ENCODE data around the gene CAPRIN2. TPM values are rescaled to one million over a fixed set of nuclear protein-coding genes. Genes with fewer than 3 reads are reported as not detected.
A peak's percentile ranks its signal among the peaks of the same experiment; 100 is the strongest.

The CAPRIN2 gene, protein sequence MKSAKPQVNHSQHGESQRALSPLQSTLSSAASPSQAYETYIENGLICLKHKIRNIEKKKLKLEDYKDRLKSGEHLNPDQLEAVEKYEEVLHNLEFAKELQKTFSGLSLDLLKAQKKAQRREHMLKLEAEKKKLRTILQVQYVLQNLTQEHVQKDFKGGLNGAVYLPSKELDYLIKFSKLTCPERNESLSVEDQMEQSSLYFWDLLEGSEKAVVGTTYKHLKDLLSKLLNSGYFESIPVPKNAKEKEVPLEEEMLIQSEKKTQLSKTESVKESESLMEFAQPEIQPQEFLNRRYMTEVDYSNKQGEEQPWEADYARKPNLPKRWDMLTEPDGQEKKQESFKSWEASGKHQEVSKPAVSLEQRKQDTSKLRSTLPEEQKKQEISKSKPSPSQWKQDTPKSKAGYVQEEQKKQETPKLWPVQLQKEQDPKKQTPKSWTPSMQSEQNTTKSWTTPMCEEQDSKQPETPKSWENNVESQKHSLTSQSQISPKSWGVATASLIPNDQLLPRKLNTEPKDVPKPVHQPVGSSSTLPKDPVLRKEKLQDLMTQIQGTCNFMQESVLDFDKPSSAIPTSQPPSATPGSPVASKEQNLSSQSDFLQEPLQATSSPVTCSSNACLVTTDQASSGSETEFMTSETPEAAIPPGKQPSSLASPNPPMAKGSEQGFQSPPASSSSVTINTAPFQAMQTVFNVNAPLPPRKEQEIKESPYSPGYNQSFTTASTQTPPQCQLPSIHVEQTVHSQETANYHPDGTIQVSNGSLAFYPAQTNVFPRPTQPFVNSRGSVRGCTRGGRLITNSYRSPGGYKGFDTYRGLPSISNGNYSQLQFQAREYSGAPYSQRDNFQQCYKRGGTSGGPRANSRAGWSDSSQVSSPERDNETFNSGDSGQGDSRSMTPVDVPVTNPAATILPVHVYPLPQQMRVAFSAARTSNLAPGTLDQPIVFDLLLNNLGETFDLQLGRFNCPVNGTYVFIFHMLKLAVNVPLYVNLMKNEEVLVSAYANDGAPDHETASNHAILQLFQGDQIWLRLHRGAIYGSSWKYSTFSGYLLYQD
- total RNA-seq: 18.3 TPM

DNA sequence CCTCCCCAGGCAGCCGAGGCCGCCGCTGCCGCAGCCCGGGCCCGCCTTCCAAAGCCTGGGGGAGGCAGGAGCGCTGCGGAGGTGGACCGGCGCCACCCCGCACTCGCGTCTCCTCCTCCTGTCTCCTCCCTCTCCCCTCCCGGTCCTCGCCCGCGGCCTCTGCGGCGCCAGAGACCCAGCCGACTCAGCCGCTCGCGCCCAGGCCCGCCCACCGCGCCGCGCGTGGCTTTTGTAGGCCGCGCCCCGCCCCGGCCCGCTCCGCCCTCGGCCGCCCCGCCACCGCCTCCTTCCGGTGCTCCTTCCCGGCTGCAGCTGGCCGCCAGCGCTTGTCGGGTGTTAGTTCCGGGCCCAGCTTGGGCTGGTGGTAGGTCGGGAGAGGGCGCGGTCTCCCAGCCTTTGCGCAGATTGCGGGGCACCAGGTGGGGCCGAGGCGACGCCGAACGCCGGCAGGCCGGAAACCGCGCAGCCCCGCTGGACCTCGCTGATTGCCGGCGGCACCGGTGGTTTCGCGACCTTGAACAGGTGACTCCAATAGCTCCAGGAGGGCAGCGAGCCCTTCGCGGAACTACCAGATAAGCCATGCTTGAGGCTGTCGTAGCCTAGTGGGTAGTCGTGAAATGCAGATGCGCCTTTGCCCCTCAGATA lies at the start of gene CAPRIN2:
Gene CAPRIN2 (minus strand): TSS at position 202 of the 645 bp plus-strand sequence. CDS start 1,431 bp downstream, outside the sequence.
- peaks cover 17% of the 10 kb centered on the region for H3K4me1 ChIP-seq (ENCODE audit: insufficient read depth, low read length)
- H3K4me3 ChIP-seq (ENCODE audit: low read length): peak within 1 kb of the TSS; percentile 58
- H3K27me3 ChIP-seq (ENCODE audit: insufficient read depth, low read length): no peaks in the 10 kb centered on the region
- H3K9me3 ChIP-seq (ENCODE audit: low read depth, low read length): no peaks in the 10 kb centered on the region

DNA sequence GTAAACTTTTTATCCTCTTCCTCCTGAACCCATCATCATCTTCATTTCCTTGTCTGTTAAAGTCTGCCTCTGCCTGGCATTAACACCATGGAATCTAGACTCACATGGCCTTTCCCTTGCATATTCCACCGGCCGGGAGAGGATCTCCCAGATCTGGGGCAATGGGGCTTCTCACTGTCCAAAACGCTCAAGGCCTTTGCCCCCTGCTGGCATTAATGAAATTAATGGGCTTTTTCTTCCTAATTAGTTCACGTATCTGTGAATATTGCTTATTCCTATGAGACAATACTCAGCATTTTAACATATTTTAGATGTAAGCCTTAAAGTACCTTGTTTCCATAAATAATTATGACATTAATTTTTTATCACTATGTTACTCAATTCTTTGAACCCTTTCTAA lies 42.9 kb upstream of the CAPRIN2 start:
- H3K27me3 ChIP-seq (ENCODE audit: insufficient read depth, low read length): peaks cover 35% of the 10 kb centered on the region
- H3K9me3 ChIP-seq (ENCODE audit: low read depth, low read length): no peaks in the 10 kb centered on the region

DNA sequence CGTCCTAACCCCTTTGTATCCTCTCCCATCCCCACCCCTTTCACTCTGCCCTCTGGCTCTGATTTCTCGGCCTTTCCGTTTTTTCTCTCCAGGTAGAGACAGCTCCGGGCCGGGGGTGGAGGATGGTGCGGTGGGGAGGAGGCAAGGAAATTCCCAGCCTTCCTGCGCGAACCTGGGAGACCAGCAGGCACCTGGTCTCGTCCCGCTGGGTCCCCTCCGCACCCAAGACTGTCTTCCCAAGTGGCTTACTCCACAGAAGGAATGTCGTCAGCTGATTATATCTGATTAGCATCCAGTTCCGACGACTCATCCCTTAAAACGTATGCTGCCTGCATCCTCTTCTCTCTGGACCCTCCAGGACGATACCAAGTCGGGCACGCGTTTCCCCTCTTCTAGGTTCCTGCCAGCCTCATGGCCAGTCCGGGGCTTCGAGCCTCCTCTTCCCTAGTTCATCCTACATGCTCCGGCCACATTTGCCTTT lies 42.2 kb upstream of the CAPRIN2 start:
- peaks cover 20% of the 10 kb centered on the region for H3K4me1 ChIP-seq (ENCODE audit: insufficient read depth, low read length)
- H3K9me3 ChIP-seq (ENCODE audit: low read depth, low read length): no peaks in the 10 kb centered on the region
- peaks cover 35% of the 10 kb centered on the region for H3K27me3 ChIP-seq (ENCODE audit: insufficient read depth, low read length)
- no peak overlapping the region for H3K4me3 ChIP-seq (ENCODE audit: low read length)

More for the DNA sequence above, 42.9 kb upstream of the CAPRIN2 start:
- Histone ChIP-seq H3K4me3 (ENCODE audit: low read length) (no peak overlapping the region), H3K4me1 (ENCODE audit: insufficient read depth, low read length) (peaks cover 20% of the 10 kb centered on the region)

DNA sequence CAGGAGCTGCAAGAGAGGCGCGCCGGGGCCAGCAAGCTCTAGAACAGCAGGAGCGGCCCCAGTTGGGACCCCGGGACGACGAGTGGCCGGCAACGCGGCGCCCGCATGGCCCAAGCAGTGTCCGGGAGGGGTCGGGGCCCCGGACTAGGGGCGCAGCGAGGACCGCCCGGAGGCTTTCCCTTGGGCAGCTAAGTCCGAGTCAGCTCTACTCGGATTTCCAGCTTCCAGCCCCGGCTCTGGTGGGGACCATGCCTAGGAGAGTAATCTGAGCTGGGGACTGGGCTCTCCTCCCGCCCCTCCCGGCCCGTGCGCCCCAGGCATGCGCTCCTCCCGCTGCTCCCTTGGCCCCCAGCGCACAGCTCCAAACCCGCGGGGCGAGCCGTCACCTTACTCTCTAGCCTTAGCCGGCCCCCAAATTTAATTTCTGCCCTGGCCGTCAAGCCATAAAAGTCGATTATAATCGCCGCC lies 41.6 kb upstream of the CAPRIN2 start:
- H3K4me1 ChIP-seq (ENCODE audit: insufficient read depth, low read length): peaks cover 20% of the 10 kb centered on the region
- peak overlapping the region; percentile 18 for H3K4me3 ChIP-seq (ENCODE audit: low read length)

DNA sequence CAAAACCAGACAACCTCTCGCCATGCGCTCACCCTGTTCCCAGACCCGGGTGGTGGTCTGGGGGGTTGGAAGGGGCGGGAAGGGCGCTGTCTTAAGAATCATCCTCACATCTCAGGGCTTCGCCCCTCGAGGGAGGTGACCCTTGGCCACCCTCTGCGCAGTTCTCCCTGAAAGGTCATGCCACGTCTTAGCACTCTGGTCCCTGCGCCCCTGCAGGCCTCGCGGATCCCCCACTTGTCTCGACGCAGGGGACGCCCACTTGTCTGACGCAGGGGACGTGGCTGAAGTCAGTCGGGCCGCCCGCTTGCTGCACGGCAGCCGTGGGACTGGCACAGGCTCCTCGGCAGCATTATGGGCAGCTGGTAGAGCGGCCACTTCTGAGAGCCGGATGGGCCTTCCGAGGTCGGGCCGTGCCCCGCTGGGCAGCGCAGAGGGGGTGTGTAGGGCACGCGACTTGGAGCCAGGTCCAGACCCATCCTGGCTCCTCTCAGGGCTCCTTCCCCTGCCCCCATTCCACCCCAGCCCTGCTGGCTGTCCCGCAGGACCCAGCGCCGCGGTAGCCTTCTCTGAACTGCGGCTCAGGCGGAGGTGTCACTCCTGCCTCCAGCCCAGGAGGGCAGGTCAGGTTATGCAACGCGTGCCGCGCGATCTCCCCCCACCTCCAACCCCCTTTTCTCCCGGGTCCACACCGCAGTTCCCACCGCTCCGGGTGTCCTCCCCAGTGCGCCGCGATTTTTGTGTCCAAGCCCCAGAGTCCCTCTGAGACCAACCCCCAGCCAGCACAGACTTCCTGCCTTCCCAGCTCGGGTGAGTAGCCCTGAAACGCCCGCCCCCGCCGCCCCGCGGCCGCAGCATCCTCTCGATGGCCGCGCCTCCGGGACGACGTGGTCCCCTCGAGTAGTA lies 40.9 kb upstream of the CAPRIN2 start:
- H3K4me3 ChIP-seq (ENCODE audit: low read length): peak overlapping the region; percentile 18
- H3K27me3 ChIP-seq (ENCODE audit: insufficient read depth, low read length): peaks cover 31% of the 10 kb centered on the region
- H3K9me3 ChIP-seq (ENCODE audit: low read depth, low read length): no peaks in the 10 kb centered on the region
- peaks cover 20% of the 10 kb centered on the region for H3K4me1 ChIP-seq (ENCODE audit: insufficient read depth, low read length)

More for the DNA sequence above, 41.6 kb upstream of the CAPRIN2 start:
- no peaks in the 10 kb centered on the region for H3K9me3 ChIP-seq (ENCODE audit: low read depth, low read length)
- peaks cover 31% of the 10 kb centered on the region for H3K27me3 ChIP-seq (ENCODE audit: insufficient read depth, low read length)

DNA sequence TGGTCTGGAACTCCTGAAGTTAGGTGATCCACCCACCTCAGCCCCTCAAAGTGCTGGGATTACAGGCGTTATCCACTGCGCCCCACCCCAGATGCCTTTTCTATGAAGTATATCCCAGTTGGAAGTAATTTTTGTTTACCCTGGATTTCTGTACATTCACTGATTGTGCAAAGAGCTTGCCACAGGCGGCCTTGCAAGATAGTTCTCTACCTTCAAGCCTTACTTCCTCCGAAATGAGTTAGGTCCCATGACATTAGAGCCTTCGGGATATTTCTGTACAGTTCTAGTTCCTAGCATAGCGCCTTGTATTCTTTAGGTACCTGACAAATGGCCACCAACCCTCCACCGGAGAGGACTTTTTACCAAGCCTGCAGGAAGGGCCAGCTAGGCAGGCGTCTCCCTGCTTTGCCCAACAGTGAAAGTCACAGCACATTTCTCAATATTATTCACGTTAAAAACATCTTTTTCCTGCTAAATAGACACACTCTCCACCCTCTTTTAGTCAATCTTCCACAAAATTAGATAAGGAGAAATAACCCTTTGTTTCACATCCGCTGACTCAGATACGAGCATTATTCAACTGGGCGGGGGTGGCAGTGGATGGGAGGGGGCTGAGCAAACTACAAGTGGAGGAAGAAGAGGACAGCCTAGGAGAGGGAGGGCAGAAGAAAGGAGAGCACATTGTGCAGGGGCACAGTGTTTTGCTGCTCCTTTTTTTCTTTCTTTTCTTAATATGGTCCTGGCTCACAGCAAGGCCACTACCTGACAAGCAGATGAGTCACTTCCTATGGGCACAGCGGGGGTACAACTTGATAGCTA lies 40.0 kb upstream of the CAPRIN2 start:
- H3K4me1 ChIP-seq (ENCODE audit: insufficient read depth, low read length): peaks cover 20% of the 10 kb centered on the region
- peaks cover 31% of the 10 kb centered on the region for H3K27me3 ChIP-seq (ENCODE audit: insufficient read depth, low read length)
- H3K4me3 ChIP-seq (ENCODE audit: low read length): no peak overlapping the region
- H3K9me3 ChIP-seq (ENCODE audit: low read depth, low read length): no peaks in the 10 kb centered on the region

DNA sequence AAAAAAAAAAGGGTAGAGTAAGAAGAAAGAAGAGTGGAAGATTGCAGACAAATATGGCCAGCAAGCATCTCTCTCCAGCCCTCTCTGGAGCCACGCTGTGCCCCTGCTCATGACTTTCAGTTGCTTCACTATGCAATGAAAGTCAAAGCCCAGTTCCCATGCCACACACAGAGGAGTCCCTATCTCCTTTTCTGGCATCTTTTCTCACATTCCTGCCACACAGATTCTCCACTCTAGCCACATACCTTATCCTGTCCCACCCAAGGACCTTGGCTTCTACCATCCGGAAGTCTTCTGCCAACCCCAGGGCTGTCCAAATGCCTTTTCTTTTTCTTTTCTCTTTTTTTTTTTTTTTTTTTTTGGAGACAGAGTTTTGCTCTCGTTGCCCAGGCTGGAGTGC lies 39.3 kb upstream of the CAPRIN2 start:
- Histone ChIP-seq H3K4me1 (ENCODE audit: insufficient read depth, low read length) (peaks cover 20% of the 10 kb centered on the region), H3K4me3 (ENCODE audit: low read length) (no peak overlapping the region), H3K27me3 (ENCODE audit: insufficient read depth, low read length) (peaks cover 28% of the 10 kb centered on the region), H3K9me3 (ENCODE audit: low read depth, low read length) (no peaks in the 10 kb centered on the region)

DNA sequence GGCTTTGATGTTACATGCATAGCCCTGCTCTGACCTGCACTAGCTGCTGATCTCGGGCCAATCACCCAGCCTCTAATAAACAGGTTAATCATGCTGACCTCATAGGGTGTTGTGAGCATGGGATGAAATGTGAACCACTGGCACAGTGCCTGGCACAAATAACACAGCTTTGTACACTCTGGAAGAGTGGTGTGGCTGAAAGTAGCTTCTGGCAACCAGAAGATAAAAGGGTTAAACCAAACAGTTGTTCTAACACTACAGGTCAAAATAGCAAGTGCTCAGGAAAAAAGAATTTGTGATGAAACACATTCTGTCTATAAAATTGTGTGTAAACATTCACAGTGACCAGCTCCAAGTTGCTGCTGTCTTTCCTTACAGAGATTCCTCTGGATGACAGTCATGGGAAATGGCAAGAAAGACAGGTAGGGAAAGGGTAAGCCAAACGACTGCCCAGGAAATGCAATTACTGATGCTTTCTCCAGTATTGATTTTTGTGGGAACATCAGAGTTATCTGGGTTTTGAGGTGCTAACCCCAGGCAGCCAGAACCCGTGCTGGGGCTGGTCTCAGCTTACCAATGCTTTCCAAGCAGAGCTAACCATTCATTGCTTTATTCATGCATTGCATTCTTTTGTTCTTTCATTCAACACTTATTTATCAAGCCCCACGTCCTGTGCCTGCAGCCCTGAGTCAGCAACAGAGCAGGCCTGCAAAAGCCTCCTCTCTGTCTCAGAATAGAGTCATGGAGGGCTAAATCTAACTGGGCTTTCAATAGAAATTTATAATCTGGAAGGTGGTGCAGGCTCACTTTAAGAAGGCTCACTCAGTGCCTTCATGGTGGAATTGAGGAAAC lies 38.1 kb upstream of the CAPRIN2 start:
- H3K9me3 ChIP-seq (ENCODE audit: low read depth, low read length): no peaks in the 10 kb centered on the region
- peaks cover 19% of the 10 kb centered on the region for H3K27me3 ChIP-seq (ENCODE audit: insufficient read depth, low read length)
- H3K4me1 ChIP-seq (ENCODE audit: insufficient read depth, low read length): peaks cover 20% of the 10 kb centered on the region
- no peak overlapping the region for H3K4me3 ChIP-seq (ENCODE audit: low read length)

DNA sequence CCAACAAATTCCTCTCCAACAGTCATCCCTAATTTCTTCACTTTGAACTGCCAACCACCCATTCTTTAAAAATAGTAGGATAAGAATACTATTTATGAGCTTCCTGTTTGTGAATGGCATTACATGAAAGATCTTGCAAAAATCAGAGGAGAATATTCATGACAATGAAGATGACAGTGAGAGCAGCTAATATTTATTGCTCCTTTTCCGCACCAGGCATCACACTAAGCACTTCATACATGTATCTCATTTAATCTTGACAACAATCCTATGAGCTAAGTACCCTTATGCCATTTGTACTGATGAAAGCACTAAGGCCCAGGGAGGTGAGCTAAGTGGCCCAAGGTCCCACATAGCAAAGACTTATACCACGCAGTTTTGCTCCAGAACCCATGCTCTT lies 37.3 kb upstream of the CAPRIN2 start:
- no peaks in the 10 kb centered on the region for H3K9me3 ChIP-seq (ENCODE audit: low read depth, low read length)

DNA sequence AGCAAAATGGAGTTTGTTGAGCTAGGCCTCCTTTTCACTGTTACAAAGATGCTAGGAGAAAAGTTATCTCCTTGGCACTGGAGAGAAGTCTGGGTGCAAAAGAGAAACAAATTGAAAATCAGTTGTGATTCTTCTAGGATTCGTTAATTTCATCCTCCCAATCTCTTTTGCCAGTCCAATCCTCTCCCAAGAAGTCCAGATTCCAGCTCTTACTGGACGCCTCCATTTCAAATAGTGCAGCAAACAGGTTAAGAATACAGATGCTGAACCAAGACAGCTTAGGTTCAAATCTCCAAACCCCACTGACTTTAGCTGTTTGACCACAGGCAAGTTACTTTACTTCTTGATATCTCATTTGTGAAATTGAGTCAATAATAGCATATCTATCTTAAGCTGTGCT lies 34.0 kb upstream of the CAPRIN2 start:
- Histone ChIP-seq H3K4me1 (ENCODE audit: insufficient read depth, low read length) (no peaks in the 10 kb centered on the region), H3K9me3 (ENCODE audit: low read depth, low read length) (no peaks in the 10 kb centered on the region), H3K27me3 (ENCODE audit: insufficient read depth, low read length) (peaks cover 6% of the 10 kb centered on the region), H3K4me3 (ENCODE audit: low read length) (no peak overlapping the region)

More for the DNA sequence above, 37.3 kb upstream of the CAPRIN2 start:
- Histone ChIP-seq H3K4me3 (ENCODE audit: low read length) (no peak overlapping the region), H3K4me1 (ENCODE audit: insufficient read depth, low read length) (peaks cover 20% of the 10 kb centered on the region), H3K27me3 (ENCODE audit: insufficient read depth, low read length) (peaks cover 14% of the 10 kb centered on the region)

DNA sequence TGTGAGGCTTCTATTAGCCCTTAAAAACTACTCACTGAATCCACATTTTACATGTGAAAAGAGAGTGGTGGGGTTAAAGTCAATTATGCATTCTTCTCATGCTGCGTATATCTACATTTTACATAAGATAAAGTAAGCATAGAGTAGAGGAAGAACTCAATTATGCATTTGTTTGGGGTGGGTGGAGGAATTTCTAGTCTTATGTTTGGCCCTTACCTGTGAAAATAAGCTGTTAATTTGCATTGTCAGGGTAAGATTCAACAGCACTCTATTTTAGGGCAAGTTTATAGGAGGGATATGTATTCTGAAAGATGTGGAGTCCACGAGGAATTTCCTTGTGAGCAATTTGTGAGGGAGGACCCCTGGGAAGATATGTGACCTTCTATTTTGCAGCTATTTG lies 30.9 kb upstream of the CAPRIN2 start:
- Histone ChIP-seq H3K9me3 (ENCODE audit: low read depth, low read length) (no peaks in the 10 kb centered on the region), H3K4me1 (ENCODE audit: insufficient read depth, low read length) (no peaks in the 10 kb centered on the region), H3K4me3 (ENCODE audit: low read length) (no peak overlapping the region), H3K27me3 (ENCODE audit: insufficient read depth, low read length) (peaks cover 6% of the 10 kb centered on the region)

DNA sequence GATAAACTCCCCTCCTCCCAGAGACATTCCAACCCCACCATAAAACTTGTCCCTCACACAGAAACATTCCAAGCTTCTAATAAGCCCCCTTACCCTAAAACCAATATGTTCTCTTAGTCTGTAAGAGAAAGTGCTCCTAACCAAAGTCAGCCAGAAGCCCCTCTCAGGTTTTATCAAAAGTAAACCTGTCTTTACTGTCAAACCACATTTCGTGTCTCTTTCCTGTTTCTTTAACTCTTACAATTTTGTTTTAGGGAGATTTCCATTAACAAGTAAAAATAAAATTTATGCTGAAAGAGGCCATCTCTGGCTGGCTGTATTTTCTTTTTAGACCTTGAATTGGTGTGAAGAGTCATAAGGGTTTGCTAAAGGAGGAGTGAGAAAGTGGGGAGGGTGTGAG lies 29.8 kb upstream of the CAPRIN2 start:
- Histone ChIP-seq H3K4me3 (ENCODE audit: low read length) (no peak overlapping the region), H3K27me3 (ENCODE audit: insufficient read depth, low read length) (peaks cover 8% of the 10 kb centered on the region), H3K4me1 (ENCODE audit: insufficient read depth, low read length) (no peaks in the 10 kb centered on the region), H3K9me3 (ENCODE audit: low read depth, low read length) (no peaks in the 10 kb centered on the region)

Data from mononuclear cell (primary cell).